Kidney epithelial cell (primary cell): Measurements from ENCODE around the gene CWH43. TPM values are rescaled to one million over a fixed set of nuclear protein-coding genes. Genes with fewer than 3 reads are reported as not detected.
"Not testable (repeated sequence)": the region's sequence is repeated elsewhere in the genome, so short reads cannot be mapped to it uniquely, and the experiment has no call there.

ENCODE experiments used
- DNase-seq: peaks from one replicate; pipeline ENCODE4 v3.0.0-alpha.2; 2010; ENCODE audit warnings: low read depth
- H3K27me3 ChIP-seq: 2 replicates; pipeline ENCODE4 v1.6.0; 2011; ENCODE audit warnings: low read length; ENCODE audit not compliant: control insufficient read depth, insufficient read depth
- H3K36me3 ChIP-seq: 2 replicates; pipeline ENCODE4 v1.5.1; 2011; ENCODE audit warnings: low read length; ENCODE audit not compliant: control insufficient read depth, insufficient read depth
- H3K4me3 ChIP-seq: 2 replicates; pipeline ENCODE4 v1.5.1; 2011; ENCODE audit warnings: low read depth, mild to moderate bottlenecking, control low read depth, low read length
- CTCF ChIP-seq: IDR thresholded peaks from 2 replicates; pipeline ENCODE4 v1.5.1; 2011; ENCODE audit warnings: mild to moderate bottlenecking, moderate library complexity, low read length, control low read depth, inconsistent platforms; ENCODE audit not compliant: insufficient read depth, poor library complexity, severe bottlenecking
- total RNA-seq: library from RNA; depleted of rRNA; stranded (reverse); fragments of >200 nt; gene quantifications from 2 replicates; pipeline ENCODE4 v1.2.3, GENCODE V29; 2015

Gene CWH43
- total RNA-seq, 1 donor from 2014 or later, result 1.3 TPM

GRCh38 chr4:48968814-48969213 lies 17.3 kb upstream of the CWH43 start:
- no peak overlapping the region for H3K4me3 ChIP-seq
- TF ChIP-seq CTCF, result no peak

GRCh38 chr4:48970471-48970921 lies 15.6 kb upstream of the CWH43 start:
- H3K4me3 ChIP-seq, result no peak overlapping the region

More at GRCh38 chr4:48968814-48969213, 17.3 kb upstream of the CWH43 start:
- no peaks in the 10 kb centered on the region for H3K27me3 ChIP-seq
- H3K36me3 ChIP-seq, result no peaks in the 10 kb centered on the region
- no peak for DNase-seq

GRCh38 chr4:48974979-48975640 lies 11.0 kb upstream of the CWH43 start:
- TF ChIP-seq CTCF, result no peak
- Histone ChIP-seq H3K27me3 (no peaks in the 10 kb centered on the region), H3K4me3 (no peak overlapping the region), H3K36me3 (no peaks in the 10 kb centered on the region)
- no peak for DNase-seq

More at GRCh38 chr4:48970471-48970921, 15.6 kb upstream of the CWH43 start:
- Histone ChIP-seq H3K36me3 (no peaks in the 10 kb centered on the region), H3K27me3 (no peaks in the 10 kb centered on the region)
- no peak for DNase-seq
- no peak for TF ChIP-seq CTCF

DNA sequence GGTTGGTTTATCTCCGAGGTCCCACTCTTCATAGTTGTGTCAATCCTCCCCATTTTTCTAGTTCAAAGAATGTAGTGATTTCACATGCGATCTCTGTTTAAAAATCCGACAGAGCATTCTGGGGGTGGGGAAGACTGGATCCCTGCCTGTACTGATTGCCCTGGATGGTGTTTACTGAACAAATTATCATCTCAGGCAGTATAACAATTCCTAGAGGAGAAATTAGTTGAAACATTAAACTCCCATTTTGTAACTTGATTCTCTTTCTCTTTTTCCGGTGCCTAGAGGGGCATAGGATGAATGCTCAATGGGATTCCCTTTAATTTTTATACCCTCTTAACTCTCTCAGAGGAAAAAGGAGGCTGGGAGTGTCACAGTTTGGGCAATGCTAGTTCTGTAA lies 10.0 kb upstream of the CWH43 start:
- Histone ChIP-seq H3K4me3 (no peak overlapping the region), H3K36me3 (no peaks in the 10 kb centered on the region)

DNA sequence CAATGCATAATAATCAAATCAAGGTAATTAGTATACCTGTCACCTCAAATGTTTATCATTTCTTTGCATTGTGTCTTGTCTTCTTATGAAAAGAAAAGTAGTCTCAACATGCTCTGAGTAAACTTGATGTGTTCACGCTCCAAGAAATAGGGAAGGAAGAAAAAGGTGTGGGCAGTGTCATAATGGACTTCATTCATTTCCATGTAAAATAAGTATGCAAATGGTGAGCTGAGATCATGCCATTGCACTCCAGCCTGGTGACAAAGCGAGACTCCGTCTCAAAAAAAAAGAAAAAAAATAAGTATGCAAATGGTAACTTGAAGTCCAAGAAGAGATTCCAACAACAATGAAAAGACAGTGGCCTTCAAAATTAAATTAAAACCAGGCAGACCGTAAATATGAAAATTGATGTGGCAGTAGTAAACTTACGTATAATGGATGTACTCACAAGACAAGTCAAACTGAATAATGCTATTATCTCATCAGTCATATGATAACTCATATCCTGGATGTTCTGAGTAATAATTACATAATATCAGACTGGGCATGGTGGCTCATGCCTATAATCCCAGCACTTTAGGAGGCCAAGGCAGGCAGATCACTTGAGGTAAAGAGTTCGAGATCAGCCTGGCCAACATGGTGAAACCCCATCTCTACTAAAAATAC lies 6.0 kb upstream of the CWH43 start:
- Histone ChIP-seq H3K4me3 (no peak overlapping the region), H3K27me3 (no peaks in the 10 kb centered on the region), H3K36me3 (no peaks in the 10 kb centered on the region)
- no peak for TF ChIP-seq CTCF
- DNase-seq, result no peak

More for the DNA sequence above, 10.0 kb upstream of the CWH43 start:
- no peaks in the 10 kb centered on the region for H3K27me3 ChIP-seq
- no peak for DNase-seq
- TF ChIP-seq CTCF, result no peak

GRCh38 chr4:48984005-48984404 lies 2.1 kb upstream of the CWH43 start:
- not testable (repeated sequence) for H3K36me3 ChIP-seq, DNase-seq, H3K4me3 ChIP-seq
- peaks cover 27% of the 10 kb centered on the region for H3K27me3 ChIP-seq
